Uterus (tissue), 4 donors: ENCODE results near the gene CFAP251. TPM values are rescaled to one million over a fixed set of nuclear protein-coding genes. Genes with fewer than 3 reads are reported as not detected.
"Not testable (repeated sequence)": the region's sequence is repeated elsewhere in the genome, so short reads cannot be mapped to it uniquely, and the experiment has no call there.

ENCODE experiments used
- DNase-seq, 2 donors: peaks; one replicate each; pipeline ENCODE4 v3.0.0-alpha.2; 2019 to 2020
- H3K27ac ChIP-seq, 2 donors: fragments of 200-600 bp; sonication (generic); 1 replicate in 1 of 2; 2 replicates in 1 of 2; pipeline ENCODE4 v1.5.1; 2016 to 2018
- H3K27me3 ChIP-seq, 2 donors: fragments of 200-600 bp; sonication (generic); one replicate each; pipeline ENCODE4 v1.5.1; 2018 to 2019; ENCODE audit warnings: control low read depth in 1 of 2
- H3K36me3 ChIP-seq, 2 donors: fragments of 200-600 bp; sonication (generic); one replicate each; pipeline ENCODE4 v1.5.1; 2019; ENCODE audit warnings: control low read depth in 1 of 2
- H3K4me1 ChIP-seq, 2 donors: fragments of 200-600 bp; sonication (generic); one replicate each; pipeline ENCODE4 v1.5.1; 2018 to 2019; ENCODE audit warnings: control low read depth in 1 of 2
- H3K4me3 ChIP-seq, 2 donors: fragments of 200-600 bp; sonication (generic); 1 replicate in 1 of 2; 2 replicates in 1 of 2; pipeline ENCODE4 v1.5.1; 2018 to 2019; ENCODE audit warnings: mild to moderate bottlenecking in 1 of 2
- H3K9me3 ChIP-seq, 2 donors: fragments of 200-600 bp; sonication (generic); one replicate each; pipeline ENCODE4 v1.5.1; 2019; ENCODE audit warnings: control low read depth in 1 of 2
- POLR2A ChIP-seq, 2 donors: fragments of 450-650 bp; IDR thresholded peaks; one replicate each; pipeline ENCODE4 v1.6.1; 2016; ENCODE audit warnings: antibody characterized with exemption in 2 of 2, mild to moderate bottlenecking in 1 of 2, moderate library complexity in 1 of 2
- intact Hi-C: fragments of 100-400 bp; cut with DNase I; formaldehyde crosslinking; loops from one replicate; pipeline ENCODE4 v1.15.1; 2023; ENCODE audit warnings: low total_unique reads
- total RNA-seq, 4 donors: library from RNA; depleted of rRNA in 3 of 4; stranded (reverse); fragments of >200 nt in 3 of 4; gene quantifications; one replicate each; pipeline versions ENCODE4 v1.1.0 to v1.2.4, GENCODE V29; 2014 to 2023
- TF ChIP-seq, protein P1 (sequence below), 4 experiments: fragments of 200-600 bp in 2 of 4; fragments of 450-650 bp in 2 of 4; sonication (generic) in 2 of 4; IDR thresholded peaks; one replicate each; pipeline ENCODE4 v1.5.1; 2016 to 2019; ENCODE audit warnings: antibody characterized with exemption in 4 of 4, mild to moderate bottlenecking in 2 of 4, moderate library complexity in 1 of 4
- donor health status: DM: yes; HTN: yes; CAD: no.

Gene CFAP251, protein sequence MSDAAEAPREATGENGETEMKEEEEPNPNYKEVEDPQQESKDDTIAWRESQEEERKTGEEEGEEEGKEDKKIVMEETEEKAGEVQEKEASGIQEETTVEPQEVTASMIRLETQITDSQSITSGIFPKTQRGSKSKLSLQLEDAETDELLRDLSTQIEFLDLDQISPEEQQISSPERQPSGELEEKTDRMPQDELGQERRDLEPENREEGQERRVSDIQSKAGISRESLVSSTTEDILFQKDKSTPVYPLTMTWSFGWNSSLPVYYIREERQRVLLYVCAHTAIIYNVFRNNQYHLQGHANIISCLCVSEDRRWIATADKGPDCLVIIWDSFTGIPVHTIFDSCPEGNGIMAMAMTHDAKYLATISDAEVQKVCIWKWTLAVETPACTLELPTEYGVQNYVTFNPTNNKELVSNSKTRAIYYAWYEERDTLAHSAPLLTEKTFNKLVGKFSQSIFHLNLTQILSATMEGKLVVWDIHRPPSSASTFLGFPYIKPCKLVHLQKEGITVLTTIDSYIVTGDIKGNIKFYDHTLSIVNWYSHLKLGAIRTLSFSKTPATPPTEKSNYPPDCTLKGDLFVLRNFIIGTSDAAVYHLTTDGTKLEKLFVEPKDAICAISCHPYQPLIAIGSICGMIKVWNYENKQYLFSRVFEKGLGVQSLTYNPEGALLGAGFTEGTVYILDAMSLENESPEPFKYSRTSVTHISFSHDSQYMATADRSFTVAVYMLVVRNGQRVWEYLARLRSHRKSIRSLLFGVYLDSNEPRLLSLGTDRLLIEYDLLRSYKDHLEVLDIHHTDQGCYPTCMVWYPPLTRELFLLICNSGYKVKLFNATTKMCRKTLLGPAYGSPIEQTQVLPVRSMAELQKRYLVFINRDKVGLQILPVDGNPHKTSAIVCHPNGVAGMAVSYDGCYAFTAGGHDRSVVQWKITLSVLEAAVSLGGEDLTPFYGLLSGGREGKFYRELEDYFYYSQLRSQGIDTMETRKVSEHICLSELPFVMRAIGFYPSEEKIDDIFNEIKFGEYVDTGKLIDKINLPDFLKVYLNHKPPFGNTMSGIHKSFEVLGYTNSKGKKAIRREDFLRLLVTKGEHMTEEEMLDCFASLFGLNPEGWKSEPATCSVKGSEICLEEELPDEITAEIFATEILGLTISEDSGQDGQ
- total RNA-seq = 100 to 1,000 TPM in 1 of 4 donors, 10 to 100 TPM in 2, 1 to 10 TPM in 1; 5.9 to 135 (median 12.7) TPM

DNA sequence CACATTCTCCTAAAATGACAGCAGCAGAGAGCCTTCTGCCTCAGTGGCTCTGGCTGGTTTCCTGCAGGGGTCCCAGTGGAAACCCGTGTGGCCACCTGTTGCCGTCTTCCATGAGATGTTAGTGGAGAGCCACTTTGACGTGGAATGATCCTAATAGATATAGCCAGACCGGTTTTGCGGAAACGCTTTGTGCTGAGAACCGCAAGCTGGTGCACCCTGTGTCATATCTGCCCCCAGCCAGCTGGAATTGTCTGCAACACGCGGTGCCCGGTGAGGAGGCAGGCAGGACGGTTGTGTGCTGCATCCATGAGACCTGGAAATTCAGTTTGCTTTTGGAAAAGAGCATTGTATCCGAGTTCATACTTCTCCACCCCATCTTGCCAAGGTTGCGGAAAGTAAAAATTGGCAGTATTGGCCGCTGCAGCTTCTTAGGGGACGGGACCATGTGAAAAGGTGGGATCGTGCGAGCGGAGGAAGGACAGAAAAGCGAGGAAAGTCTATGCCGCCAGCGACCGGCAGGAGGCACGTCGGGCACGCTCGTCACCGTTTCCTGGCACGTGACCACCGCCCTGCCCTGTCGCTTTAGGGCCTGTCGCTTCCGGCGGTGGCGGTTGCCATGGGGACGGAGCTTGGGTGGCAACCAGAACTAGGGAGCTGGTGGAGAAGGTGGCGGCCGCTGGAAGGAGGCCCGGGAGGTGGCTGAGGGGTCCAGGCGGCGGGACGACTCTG, at the start of gene CFAP251:
Gene CFAP251 (plus strand): TSS at position 643 of the 729 bp plus-strand sequence. CDS start 2,714 bp downstream, outside the sequence.
- H3K27me3 ChIP-seq = no peaks in the 10 kb centered on the region
- H3K4me3 ChIP-seq = no peak within 1 kb of the TSS
- intact Hi-C loops = no loop called here
- H3K9me3 ChIP-seq = no peaks in the 10 kb centered on the region
- TF ChIP-seq, protein P1, sequence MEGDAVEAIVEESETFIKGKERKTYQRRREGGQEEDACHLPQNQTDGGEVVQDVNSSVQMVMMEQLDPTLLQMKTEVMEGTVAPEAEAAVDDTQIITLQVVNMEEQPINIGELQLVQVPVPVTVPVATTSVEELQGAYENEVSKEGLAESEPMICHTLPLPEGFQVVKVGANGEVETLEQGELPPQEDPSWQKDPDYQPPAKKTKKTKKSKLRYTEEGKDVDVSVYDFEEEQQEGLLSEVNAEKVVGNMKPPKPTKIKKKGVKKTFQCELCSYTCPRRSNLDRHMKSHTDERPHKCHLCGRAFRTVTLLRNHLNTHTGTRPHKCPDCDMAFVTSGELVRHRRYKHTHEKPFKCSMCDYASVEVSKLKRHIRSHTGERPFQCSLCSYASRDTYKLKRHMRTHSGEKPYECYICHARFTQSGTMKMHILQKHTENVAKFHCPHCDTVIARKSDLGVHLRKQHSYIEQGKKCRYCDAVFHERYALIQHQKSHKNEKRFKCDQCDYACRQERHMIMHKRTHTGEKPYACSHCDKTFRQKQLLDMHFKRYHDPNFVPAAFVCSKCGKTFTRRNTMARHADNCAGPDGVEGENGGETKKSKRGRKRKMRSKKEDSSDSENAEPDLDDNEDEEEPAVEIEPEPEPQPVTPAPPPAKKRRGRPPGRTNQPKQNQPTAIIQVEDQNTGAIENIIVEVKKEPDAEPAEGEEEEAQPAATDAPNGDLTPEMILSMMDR (IDR thresholded peaks at IDR 0.05) = peak; percentile 15 to 85 (median 47)
- TF ChIP-seq POLR2A (IDR thresholded peaks at IDR 0.05) = no peak
- peak; percentile 66 to 79 for DNase-seq
- H3K36me3 ChIP-seq = no peaks in the 10 kb centered on the region
- H3K27ac ChIP-seq = no peak within 1 kb of the TSS
- H3K4me1 ChIP-seq = no peaks in the 10 kb centered on the region

DNA sequence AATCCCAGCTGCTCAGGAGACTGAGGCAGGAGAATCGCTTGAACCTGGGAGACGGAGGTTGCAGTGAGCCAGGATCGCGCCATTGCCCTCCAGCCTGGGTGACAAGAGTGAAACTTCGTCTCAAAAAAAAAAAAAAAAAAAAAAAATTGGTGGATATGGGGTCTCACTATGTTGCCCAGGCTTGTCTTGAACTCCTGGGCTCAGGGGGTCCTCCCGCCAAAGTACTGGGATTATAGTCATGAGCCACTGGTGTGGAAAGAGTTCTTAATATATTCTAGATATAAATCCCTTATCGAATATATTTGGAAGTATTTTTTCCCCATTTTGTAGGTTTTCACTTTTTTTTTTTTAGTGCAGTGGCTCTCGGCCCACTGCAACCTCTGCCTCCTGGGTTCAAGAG, 49.2 kb upstream of the CFAP251 start:
- H3K36me3 ChIP-seq, H3K27ac ChIP-seq, H3K4me3 ChIP-seq, intact Hi-C loops, DNase-seq, H3K4me1 ChIP-seq, H3K27me3 ChIP-seq, H3K9me3 ChIP-seq: not testable (repeated sequence)

DNA sequence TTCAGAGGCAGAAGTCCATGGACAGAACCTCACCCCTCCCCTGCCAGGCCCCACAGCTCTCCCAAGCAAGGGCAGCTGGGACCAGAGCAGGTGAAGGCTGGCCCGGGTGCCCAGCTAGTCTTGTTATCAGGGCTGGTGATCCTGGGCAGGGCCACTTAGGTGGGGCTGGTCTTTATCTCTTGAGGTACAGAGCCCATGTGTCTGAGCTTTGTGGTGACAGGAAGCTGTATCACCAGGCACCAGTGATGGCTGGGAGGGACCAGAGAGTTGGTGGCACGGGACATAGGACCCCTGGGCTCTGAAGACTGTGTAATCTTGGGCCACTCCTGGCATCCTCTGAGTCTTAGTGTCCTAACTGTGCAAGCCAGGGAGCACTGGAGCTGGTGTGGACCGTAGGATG, 46.9 kb upstream of the CFAP251 start:
- H3K27me3 ChIP-seq = no peaks in the 10 kb centered on the region
- DNase-seq = no peak
- no peak overlapping the region for H3K27ac ChIP-seq
- H3K4me3 ChIP-seq = no peak overlapping the region
- no peaks in the 10 kb centered on the region for H3K9me3 ChIP-seq
- intact Hi-C loops = no loop called here
- TF ChIP-seq, protein P1 (IDR thresholded peaks at IDR 0.05) = no peak
- TF ChIP-seq POLR2A (IDR thresholded peaks at IDR 0.05) = no peak
- H3K4me1 ChIP-seq = no peaks in the 10 kb centered on the region
- no peaks in the 10 kb centered on the region for H3K36me3 ChIP-seq

DNA sequence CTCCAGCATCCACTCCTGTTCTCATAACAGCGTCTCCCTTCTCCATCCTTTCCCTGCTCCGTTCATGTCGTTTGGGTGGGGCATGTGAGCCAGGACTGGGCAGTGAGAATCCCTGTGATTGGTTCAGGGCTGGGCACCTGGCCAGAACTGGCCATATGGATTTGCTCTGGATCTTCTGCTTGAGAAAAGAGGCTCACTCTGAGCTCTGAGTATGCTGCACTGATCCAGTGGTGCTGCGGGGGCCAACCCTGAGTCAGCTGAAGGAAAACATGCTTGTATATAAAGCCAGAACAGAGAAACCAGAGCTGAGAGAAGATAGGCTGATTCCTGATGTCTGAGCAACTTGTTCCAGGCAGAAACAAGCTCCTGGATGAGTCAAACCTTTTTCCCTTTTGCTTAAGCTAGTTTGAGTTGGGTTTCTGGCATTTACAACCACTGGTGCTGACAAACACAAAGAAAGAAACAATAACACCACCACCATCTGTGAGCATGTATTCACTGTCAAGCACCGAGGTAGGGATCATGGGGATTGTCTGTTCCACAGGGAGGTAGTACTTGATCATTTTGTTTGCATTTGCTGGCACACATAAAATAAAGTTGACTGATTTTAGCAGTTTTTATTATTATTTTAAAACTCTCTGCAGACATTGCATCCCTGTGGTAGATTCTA, 45.7 kb upstream of the CFAP251 start:
- TF ChIP-seq, protein P1 (IDR thresholded peaks at IDR 0.05) = no peak
- no peak for TF ChIP-seq POLR2A (IDR thresholded peaks at IDR 0.05)
- DNase-seq = peak; percentile 64 to 72

More for the DNA sequence above, 45.7 kb upstream of the CFAP251 start:
- Histone ChIP-seq H3K36me3 (no peaks in the 10 kb centered on the region), H3K9me3 (no peaks in the 10 kb centered on the region), H3K4me3 (no peak overlapping the region), H3K27ac (peak overlapping the region; percentile 46 to 65), H3K4me1 (no peaks in the 10 kb centered on the region), H3K27me3 (no peaks in the 10 kb centered on the region)
- intact Hi-C loops = no loop called here
